Measurements from ENCODE around the gene ZGPAT.
A peak's percentile ranks its signal among the peaks of the same experiment; 100 is the strongest.

ZGPAT gene

DNA sequence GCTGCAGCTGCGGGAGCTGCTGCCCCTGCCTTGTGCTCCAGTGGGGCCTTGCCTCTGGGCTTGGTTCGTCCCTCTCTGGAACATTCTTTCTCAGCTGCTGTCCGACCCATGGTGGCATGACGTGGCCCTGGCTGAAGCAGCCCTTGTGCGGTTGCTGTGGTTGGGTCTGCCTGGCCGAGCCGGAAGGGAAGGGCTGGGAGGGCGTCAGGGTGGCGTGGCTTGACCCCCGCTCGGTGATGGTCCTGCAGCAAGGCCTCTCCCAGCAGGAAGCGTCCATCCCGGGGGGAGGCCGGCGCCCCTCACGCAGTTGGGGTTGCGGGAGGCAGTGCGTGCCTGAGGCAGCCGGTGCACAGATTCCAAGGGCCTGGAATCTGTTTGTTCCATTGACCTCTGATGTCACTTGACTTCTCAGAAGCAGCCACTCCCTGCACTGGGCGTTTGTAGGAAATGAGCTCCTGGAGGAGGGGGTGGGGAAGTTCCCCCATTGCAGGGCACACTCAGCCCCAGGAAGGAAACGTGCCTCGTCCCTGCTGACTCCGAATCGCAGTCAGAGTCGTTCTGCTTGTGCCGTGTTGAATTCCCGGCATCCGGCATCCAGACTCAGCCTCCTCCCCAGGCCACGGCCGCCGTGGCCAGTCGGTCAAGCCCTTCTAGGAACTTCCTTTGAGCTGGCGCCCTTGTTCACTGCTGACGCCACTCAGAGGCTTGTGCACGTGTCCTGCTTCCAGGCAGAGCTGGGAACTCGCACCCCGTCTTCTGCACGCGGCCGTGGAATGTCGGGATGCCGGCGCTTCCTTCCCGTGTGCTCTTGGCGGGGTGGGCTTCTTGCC is 21.1 kb upstream of the ZGPAT start:
- no peaks in the 10 kb centered on the region for H3K9me3 Mint-ChIP-seq
- H3K27ac Mint-ChIP-seq: peak overlapping the region; percentile 54
- H3K27me3 Mint-ChIP-seq (ENCODE audit: low read depth, poor library complexity): no peaks in the 10 kb centered on the region

DNA sequence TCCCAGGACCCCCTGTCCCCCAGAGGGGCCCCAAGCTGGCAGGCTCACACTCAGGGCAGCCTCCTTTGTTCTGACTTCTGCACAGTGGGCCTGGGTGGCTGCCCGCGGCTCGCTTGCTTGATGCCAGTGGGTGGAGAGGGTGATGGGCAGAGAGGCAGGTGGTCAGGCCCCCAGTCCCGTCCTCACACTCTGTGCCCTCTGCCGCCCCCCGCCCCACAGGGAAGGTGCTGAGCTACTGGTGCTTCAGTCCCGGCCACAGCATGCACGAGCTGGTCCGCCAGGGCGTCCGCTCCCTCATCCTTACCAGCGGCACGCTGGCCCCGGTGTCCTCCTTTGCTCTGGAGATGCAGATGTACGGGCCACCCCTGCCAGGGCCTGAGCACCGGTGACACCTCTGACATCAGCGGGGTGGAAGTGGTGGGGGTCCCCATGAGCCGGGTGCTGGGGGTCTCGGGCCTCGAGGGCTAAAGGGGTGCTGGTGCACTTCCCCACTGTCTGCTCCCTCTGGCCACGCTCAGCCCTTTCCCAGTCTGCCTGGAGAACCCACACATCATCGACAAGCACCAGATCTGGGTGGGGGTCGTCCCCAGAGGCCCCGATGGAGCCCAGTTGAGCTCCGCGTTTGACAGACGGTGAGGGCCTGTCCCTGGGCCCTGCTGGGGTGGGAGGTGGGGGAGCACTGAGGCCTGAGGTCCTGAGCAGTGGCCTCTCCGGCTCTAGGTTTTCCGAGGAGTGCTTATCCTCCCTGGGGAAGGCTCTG is 20.2 kb upstream of the ZGPAT start:
- no peaks in the 10 kb centered on the region for H3K36me3 Mint-ChIP-seq (ENCODE audit: low read depth)
- TF ChIP-seq, protein P1, sequence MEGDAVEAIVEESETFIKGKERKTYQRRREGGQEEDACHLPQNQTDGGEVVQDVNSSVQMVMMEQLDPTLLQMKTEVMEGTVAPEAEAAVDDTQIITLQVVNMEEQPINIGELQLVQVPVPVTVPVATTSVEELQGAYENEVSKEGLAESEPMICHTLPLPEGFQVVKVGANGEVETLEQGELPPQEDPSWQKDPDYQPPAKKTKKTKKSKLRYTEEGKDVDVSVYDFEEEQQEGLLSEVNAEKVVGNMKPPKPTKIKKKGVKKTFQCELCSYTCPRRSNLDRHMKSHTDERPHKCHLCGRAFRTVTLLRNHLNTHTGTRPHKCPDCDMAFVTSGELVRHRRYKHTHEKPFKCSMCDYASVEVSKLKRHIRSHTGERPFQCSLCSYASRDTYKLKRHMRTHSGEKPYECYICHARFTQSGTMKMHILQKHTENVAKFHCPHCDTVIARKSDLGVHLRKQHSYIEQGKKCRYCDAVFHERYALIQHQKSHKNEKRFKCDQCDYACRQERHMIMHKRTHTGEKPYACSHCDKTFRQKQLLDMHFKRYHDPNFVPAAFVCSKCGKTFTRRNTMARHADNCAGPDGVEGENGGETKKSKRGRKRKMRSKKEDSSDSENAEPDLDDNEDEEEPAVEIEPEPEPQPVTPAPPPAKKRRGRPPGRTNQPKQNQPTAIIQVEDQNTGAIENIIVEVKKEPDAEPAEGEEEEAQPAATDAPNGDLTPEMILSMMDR (IDR thresholded peaks at IDR 0.05): no peak
- H3K27me3 Mint-ChIP-seq (ENCODE audit: low read depth, poor library complexity): no peaks in the 10 kb centered on the region
- H3K4me1 Mint-ChIP-seq: peaks cover 8% of the 10 kb centered on the region
- H3K4me3 Mint-ChIP-seq: no peak overlapping the region
- H3K9me3 Mint-ChIP-seq: no peaks in the 10 kb centered on the region
- no peak overlapping the region for H3K27ac Mint-ChIP-seq
- DNase-seq: no peak

More for the DNA sequence above, 21.1 kb upstream of the ZGPAT start:
- Mint-ChIP-seq H3K4me3 (no peak overlapping the region), H3K4me1 (peaks cover 8% of the 10 kb centered on the region), H3K36me3 (ENCODE audit: low read depth) (no peaks in the 10 kb centered on the region)
- TF ChIP-seq, protein P1 (IDR thresholded peaks at IDR 0.05): no peak
- no peak for DNase-seq

DNA sequence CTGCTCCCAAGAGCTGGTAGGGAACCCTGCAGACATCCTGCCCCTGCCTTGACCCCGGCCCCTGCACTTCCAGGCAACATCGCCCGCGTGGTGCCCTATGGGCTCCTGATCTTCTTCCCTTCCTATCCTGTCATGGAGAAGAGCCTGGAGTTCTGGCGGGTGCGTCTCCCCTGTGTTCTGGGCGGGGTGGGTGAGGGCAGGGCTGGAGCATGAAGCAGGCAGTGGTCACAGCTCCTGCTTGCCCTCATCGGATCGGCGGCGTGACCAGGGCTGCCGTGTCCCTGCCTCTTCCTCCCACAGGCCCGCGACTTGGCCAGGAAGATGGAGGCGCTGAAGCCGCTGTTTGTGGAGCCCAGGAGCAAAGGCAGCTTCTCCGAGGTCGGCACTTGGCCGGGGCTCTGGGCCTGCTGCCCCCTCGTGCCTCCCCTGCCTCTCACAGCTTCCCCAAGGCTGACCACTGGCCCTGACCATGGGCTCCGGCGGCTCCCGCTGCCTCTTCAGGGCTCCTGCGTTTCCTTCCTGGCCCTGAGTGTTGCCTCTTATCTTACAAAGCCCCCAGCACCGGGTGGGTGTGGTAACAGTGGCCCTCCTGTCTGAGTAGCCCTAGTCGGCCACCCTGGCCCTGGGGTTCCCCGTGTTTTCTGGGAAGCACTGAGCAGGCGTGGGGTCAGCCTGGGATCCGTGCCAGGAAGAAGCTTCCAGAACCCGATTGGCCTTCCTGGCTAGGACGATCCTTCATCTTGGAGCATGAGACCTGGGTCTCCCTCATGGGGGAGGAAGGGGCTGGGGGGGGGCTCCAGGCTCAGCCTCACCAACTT is 19.4 kb upstream of the ZGPAT start:
- H3K4me3 Mint-ChIP-seq: no peak overlapping the region
- no peaks in the 10 kb centered on the region for H3K9me3 Mint-ChIP-seq
- H3K27me3 Mint-ChIP-seq (ENCODE audit: low read depth, poor library complexity): no peaks in the 10 kb centered on the region
- DNase-seq: no peak
- TF ChIP-seq, protein P1 (IDR thresholded peaks at IDR 0.05): no peak
- H3K36me3 Mint-ChIP-seq (ENCODE audit: low read depth): no peaks in the 10 kb centered on the region
- no peak overlapping the region for H3K27ac Mint-ChIP-seq
- peaks cover 8% of the 10 kb centered on the region for H3K4me1 Mint-ChIP-seq

DNA sequence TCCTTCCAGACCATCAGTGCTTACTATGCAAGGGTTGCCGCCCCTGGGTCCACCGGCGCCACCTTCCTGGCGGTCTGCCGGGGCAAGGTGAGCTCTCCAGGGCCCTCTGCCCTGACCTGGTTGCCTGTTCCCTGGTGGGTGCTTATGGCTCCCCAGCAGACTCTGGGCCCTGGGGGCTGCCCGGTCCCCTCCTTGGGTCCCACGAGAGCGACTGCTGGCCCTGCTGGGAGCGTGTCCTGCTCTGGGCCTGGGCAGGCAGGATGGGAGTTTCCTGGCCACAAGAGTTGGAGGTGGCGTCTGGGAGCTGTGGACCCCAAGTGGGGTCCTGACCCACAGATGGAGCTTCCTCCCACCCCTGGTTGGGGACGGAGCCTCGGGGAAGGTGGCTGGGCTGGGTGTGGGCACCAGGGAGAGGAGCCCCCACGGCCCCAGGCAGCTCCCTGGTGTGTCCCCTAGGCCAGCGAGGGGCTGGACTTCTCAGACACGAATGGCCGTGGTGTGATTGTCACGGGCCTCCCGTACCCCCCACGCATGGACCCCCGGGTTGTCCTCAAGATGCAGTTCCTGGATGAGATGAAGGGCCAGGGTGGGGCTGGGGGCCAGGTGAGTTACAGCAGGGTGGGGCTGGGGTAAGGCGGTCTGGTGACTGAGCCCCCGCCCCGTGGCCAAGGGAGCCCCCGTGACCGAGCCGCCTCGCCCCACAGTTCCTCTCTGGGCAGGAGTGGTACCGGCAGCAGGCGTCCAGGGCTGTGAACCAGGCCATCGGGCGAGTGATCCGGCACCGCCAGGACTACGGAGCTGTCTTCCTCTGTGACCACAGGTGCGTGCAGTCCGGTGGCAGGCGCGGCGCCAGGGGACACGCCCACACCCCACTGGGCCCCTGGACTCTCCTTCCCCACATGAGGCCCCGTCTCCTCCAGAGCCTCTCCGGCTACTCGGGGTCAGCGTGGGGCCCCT is 18.5 kb upstream of the ZGPAT start:
- H3K36me3 Mint-ChIP-seq (ENCODE audit: low read depth): peaks cover 5% of the 10 kb centered on the region
- H3K9me3 Mint-ChIP-seq: peaks cover 3% of the 10 kb centered on the region
- DNase-seq: no peak
- H3K4me3 Mint-ChIP-seq: no peak overlapping the region
- peaks cover 8% of the 10 kb centered on the region for H3K4me1 Mint-ChIP-seq
- H3K27me3 Mint-ChIP-seq (ENCODE audit: low read depth, poor library complexity): no peaks in the 10 kb centered on the region
- TF ChIP-seq, protein P1 (IDR thresholded peaks at IDR 0.05): no peak
- H3K27ac Mint-ChIP-seq: no peak overlapping the region
